ENCODE results near the gene RASSF1. TPM values are rescaled to one million over a fixed set of nuclear protein-coding genes. Genes with fewer than 3 reads are reported as not detected.

RASSF1 gene
- total and polyA plus RNA-seq, 2 of the 8 experiments (the other 6 are each of a cell fraction or from before 2014, with no cell fraction given), result 10.3 to 15.7 TPM

DNA sequence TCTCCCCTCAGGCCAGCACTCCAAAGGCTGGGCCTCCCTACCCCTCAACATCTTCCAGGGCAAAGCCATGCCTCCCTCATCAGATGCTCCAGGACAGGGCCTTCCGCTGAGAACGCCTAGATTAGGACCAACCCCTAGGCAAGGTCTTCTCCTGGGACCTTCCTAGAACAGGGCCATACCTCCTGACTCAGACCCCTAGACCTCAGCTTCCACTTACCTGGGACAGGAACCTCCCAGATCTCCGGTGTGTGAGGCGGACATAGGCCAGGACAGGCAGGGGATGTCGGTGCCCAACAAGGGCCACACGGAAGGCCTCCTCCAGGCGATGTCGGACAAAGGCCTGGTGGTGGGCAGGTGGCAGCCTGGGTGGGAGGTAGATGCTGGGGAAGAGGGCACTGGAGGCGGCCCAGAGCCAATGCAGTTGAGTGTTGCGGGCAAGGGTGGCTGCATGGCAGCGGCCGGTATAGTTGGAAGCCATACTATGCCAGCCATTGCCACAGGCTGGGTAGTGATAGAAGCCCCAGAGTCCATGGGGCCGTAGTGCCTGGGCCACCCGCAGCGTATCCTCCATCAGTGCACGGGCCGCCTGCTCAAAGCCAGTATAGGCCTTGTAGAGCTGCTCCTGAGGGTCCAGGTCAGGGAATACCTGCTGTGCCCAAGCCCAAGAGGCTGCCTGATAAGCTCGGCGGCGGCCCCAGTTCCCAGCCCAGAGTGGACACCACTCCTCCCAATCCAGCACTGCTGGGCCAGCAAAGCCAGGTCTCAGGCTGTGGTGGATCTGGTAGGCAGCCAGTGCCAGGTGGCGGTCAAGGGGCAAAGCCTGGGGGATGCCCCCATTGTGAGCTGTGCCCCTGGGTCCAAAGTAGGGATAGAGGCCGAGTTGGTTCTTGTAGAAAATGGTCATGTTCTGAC is 45.9 kb downstream of the RASSF1 start:
- no peak for DNase-seq (ENCODE audit: low read depth in 1 of 2, low spot score in 2 of 2)
- Histone ChIP-seq H4K5ac (ENCODE audit: insufficient read length, low read depth, low read length) (no peak overlapping the region), H4K91ac (replicated peaks; ENCODE audit: insufficient read length, low read length) (no peak overlapping the region), H2AFZ (ENCODE audit: low read length) (no peak overlapping the region), H2BK120ac (replicated peaks; ENCODE audit: low read depth, low read length) (no peak overlapping the region), H3K4ac (replicated peaks; ENCODE audit: insufficient read length, low read depth, low read length) (no peak overlapping the region), H2BK5ac (ENCODE audit: low read depth, low read length) (no peak overlapping the region), H3K18ac (ENCODE audit: extremely low read depth, low read length) (no peak overlapping the region), H4K20me1 (replicated peaks in 1 of 2; ENCODE audit: control insufficient read depth in 1 of 2, insufficient read depth in 2 of 2, low read length in 2 of 2) (peaks cover 0 to 3% of the 10 kb centered on the region in 2 experiments), H3K23me2 (ENCODE audit: low read depth, low read length) (peaks cover 15% of the 10 kb centered on the region), H3K27ac (ENCODE audit: low read depth, low read length) (no peak overlapping the region), H3K4me1 (replicated peaks in 1 of 4; ENCODE audit: control insufficient read depth in 3 of 4, insufficient read depth in 4 of 4, low read length in 3 of 4) (peaks cover 0 to 14% (median 6%) of the 10 kb centered on the region in 4 experiments; a peak in 5 of 7 replicates), H3K27me3 (replicated peaks in 1 of 4; ENCODE audit: control insufficient read depth in 3 of 4, extremely low read depth in 1 of 4, insufficient read depth in 3 of 4, low read length in 3 of 4) (no peaks in the 10 kb centered on the region; a peak in 1 of 7 replicates), H3K79me2 (ENCODE audit: control insufficient read depth in 1 of 2, insufficient read depth in 2 of 2, low read length in 2 of 2) (peaks cover 0 to 15% of the 10 kb centered on the region in 2 experiments; a peak in 3 of 4 replicates), H3K79me1 (ENCODE audit: low read depth, low read length) (peaks cover 3% of the 10 kb centered on the region; the same call in 1 of the 2 replicates), H3K4me3 (ENCODE audit: extremely low read depth in 1 of 4, insufficient read depth in 2 of 4, low read depth in 3 of 4, low read length in 4 of 4) (no peak overlapping the region), H3K9me3 (ENCODE audit: insufficient read depth in 2 of 2, low read depth in 1 of 2, low read length in 1 of 2) (no peaks in the 10 kb centered on the region), H3K23ac (ENCODE audit: insufficient read length) (no peak overlapping the region), H2BK20ac (ENCODE audit: low read length) (no peak overlapping the region), H2BK15ac (ENCODE audit: low read length) (no peak overlapping the region), H3K9ac (replicated peaks in 1 of 4; ENCODE audit: extremely low read depth in 1 of 4, low read depth in 3 of 4, low read length in 3 of 4) (no peak overlapping the region), H3K14ac (ENCODE audit: insufficient read length) (no peak overlapping the region), H3K4me2 (ENCODE audit: insufficient read depth in 1 of 2, low read depth in 2 of 2, low read length in 2 of 2) (no peak overlapping the region), H4K8ac (ENCODE audit: extremely low read depth, insufficient read depth, low read length) (no peak overlapping the region), H3K56ac (replicated peaks; ENCODE audit: insufficient read length, low read depth, low read length) (no peak overlapping the region), H2BK12ac (ENCODE audit: low read depth, low read length) (0 out of 2 replicates have a peak overlapping the region, but pooled peaks have one; percentile 17), H2AK5ac (ENCODE audit: low read depth, low read length) (no peak overlapping the region), H3K36me3 (ENCODE audit: control insufficient read depth in 2 of 4, insufficient read depth in 4 of 4, low read length in 3 of 4) (peaks cover 3 to 5% (median 4%) of the 10 kb centered on the region in 4 experiments; a peak in 6 of 8 replicates)
- no peak for FAIRE-seq
- ChIA-PET POLR2A (ENCODE audit: partially characterized antibody) (interaction anchor here (0.9 to 3.4 kb wide), 9 partner anchors 11 to 37 kb away, joined by 3 to 29 read pairs (median 4); partner anchors contain the start of gene HYAL2), CTCF (ENCODE audit: partially characterized antibody) (interaction anchor here (0.5 to 3.4 kb wide), 12 partner anchors 8 to 622 kb away, joined by 3 to 16 read pairs (median 4); partner anchors contain the start of genes HYAL2 and LSMEM2)
- TF ChIP-seq NANOG (IDR thresholded peaks at IDR 0.05; ENCODE audit: insufficient read depth, low read depth, low read length, poor library complexity, severe bottlenecking) (no peak), BACH1 (IDR thresholded peaks at IDR 0.05; ENCODE audit: low read length) (no peak), KDM5A (IDR thresholded peaks at IDR 0.05; ENCODE audit: low read length) (no peak), RBBP5 (IDR thresholded peaks at IDR 0.05; ENCODE audit: borderline replicate concordance, low read depth, low read length) (no peak)
- WGBS, 2 experiments (ENCODE audit: extremely low coverage in 1 of 2, insufficient coverage in 1 of 2, insufficient read length in 1 of 2, insufficient replicate concordance in 2 of 2, low coverage in 1 of 2, low lambda C conversion rate in 2 of 2, missing lambda C conversion rate in 1 of 2), result 91% methylated on average over 22 of the region's 22 CpGs; no CpG with 5 or more reads in 1 of the 2 experiments

All from H1 (cell line).